AG08396 (cell line): ENCODE results near the gene UBE2G2.
"Not testable (repeated sequence)": the region's sequence is repeated elsewhere in the genome, so short reads cannot be mapped to it uniquely, and the experiment has no call there.

Source experiments
- DNase-seq: peaks from one replicate; pipeline ENCODE4 v3.0.0; 2012; ENCODE audit warnings: low spot score, mixed read lengths

Gene UBE2G2

GRCh38 chr21:44836349-44836665 is 34.7 kb upstream of the UBE2G2 start:
- DNase-seq, result no peak

GRCh38 chr21:44835647-44835973 is 34.0 kb upstream of the UBE2G2 start:
- no peak for DNase-seq

GRCh38 chr21:44834951-44835646 is 33.5 kb upstream of the UBE2G2 start:
- DNase-seq, result no peak

GRCh38 chr21:44834231-44834950 is 32.8 kb upstream of the UBE2G2 start:
- no peak for DNase-seq

- DNase-seq, result no peak
These were observed 32.0 kb upstream of the UBE2G2 start for GRCh38 chr21:44833663-44834062.

- DNase-seq, result not testable (repeated sequence)
These were observed 31.1 kb upstream of the UBE2G2 start for GRCh38 chr21:44832516-44833255.

GRCh38 chr21:44831227-44831860 is 29.7 kb upstream of the UBE2G2 start:
- DNase-seq, result no peak

GRCh38 chr21:44829507-44830092 is 28.0 kb upstream of the UBE2G2 start:
- no peak for DNase-seq

- no peak for DNase-seq
These were observed 26.9 kb upstream of the UBE2G2 start for GRCh38 chr21:44828362-44829056.

- DNase-seq, result no peak
These were observed 21.6 kb upstream of the UBE2G2 start for GRCh38 chr21:44823179-44823660.

- DNase-seq, result no peak
These were observed 21.0 kb upstream of the UBE2G2 start for GRCh38 chr21:44822484-44823178.

GRCh38 chr21:44820851-44821250 is 19.2 kb upstream of the UBE2G2 start:
- peak; percentile 69 for DNase-seq

GRCh38 chr21:44819283-44820243 is 17.9 kb upstream of the UBE2G2 start:
- no peak for DNase-seq

GRCh38 chr21:44818640-44819011 is 17.0 kb upstream of the UBE2G2 start:
- DNase-seq, result no peak

GRCh38 chr21:44817914-44818639 is 16.5 kb upstream of the UBE2G2 start, which contains the start of gene SUMO3:
Gene SUMO3 (minus strand): TSS chr21:44818062. CDS start chr21:44817968, 94 bp downstream.
- DNase-seq, result peak; percentile 96

GRCh38 chr21:44817506-44817880 is 15.9 kb upstream of the UBE2G2 start:
- peak; percentile 99 for DNase-seq

GRCh38 chr21:44816761-44817505 is 15.3 kb upstream of the UBE2G2 start:
- no peak for DNase-seq
